H1 (cell line): ENCODE data around the gene NTN1. TPM values are rescaled to one million over a fixed set of nuclear protein-coding genes. Genes with fewer than 3 reads are reported as not detected.

Experiments
- CTCF ChIA-PET: fragments of 300-600 bp; sonication (Branson Sonifier 250); formaldehyde crosslinking; loops from one replicate; lab custom pipeline; 2021; ENCODE audit not compliant: partially characterized antibody; lab: Charles Lee
- POLR2A ChIA-PET: fragments of 300-600 bp; sonication (Branson Sonifier 250); formaldehyde crosslinking; loops from one replicate; lab custom pipeline; 2021; ENCODE audit warnings: inconsistent platforms; ENCODE audit not compliant: partially characterized antibody; lab: Charles Lee
- DNase-seq, 2 experiments: peaks; one replicate each; pipeline versions ENCODE4 v3.0.0 to v3.0.0-alpha.2; 2010 to 2022; ENCODE audit warnings: low spot score in 2 of 2, low read depth in 1 of 2, mixed read lengths in 1 of 2
- FAIRE-seq: peaks from 2 replicates; lab custom pipeline; 2011; peaks lifted over from hg19 to GRCh38; lab: Jason Lieb, UNC
- H2AFZ ChIP-seq: 2 replicates; pipeline ENCODE4 v1.8.1; 2012; ENCODE audit warnings: low read length, inconsistent platforms
- H2AK5ac ChIP-seq: 2 replicates; pipeline ENCODE4 v1.6.1; 2013; ENCODE audit warnings: low read depth, low read length
- H2BK120ac ChIP-seq: replicated peaks from 2 replicates; pipeline ENCODE3; 2013; ENCODE audit warnings: low read depth, low read length, inconsistent platforms
- H2BK12ac ChIP-seq: 2 replicates; pipeline ENCODE4 v1.6.1; 2013; ENCODE audit warnings: low read depth, low read length
- H2BK15ac ChIP-seq: 2 replicates; pipeline ENCODE4 v1.6.1; 2013; ENCODE audit warnings: low read length
- H2BK20ac ChIP-seq: 2 replicates; pipeline ENCODE4 v1.6.1; 2013; ENCODE audit warnings: low read length
- H2BK5ac ChIP-seq: 2 replicates; pipeline ENCODE4 v1.6.1; 2013; ENCODE audit warnings: low read depth, low read length
- H3K14ac ChIP-seq: 2 replicates; pipeline ENCODE4 v1.6.1; 2013; ENCODE audit warnings: inconsistent platforms; ENCODE audit not compliant: insufficient read length
- H3K18ac ChIP-seq: 2 replicates; pipeline ENCODE4 v1.6.1; 2013; ENCODE audit warnings: low read length; ENCODE audit errors: extremely low read depth
- H3K23ac ChIP-seq: 2 replicates; pipeline ENCODE4 v1.6.1; 2013; ENCODE audit warnings: inconsistent platforms; ENCODE audit not compliant: insufficient read length
- H3K23me2 ChIP-seq: 2 replicates; pipeline ENCODE4 v1.6.1; 2013; ENCODE audit warnings: low read depth, low read length
- H3K27ac ChIP-seq: 2 replicates; pipeline ENCODE4 v1.6.1; 2011; ENCODE audit warnings: low read depth, low read length, inconsistent platforms
- H3K27me3 ChIP-seq, 4 experiments: replicated peaks in 1 of 4; 1 replicate in 1 of 4; 2 replicates in 3 of 4; pipeline versions ENCODE4 v1.6.1 to v1.8.1; 2011 to 2013; ENCODE audit warnings: low read length in 3 of 4, mild to moderate bottlenecking in 3 of 4, inconsistent platforms in 2 of 4, mixed read lengths in 2 of 4, moderate library complexity in 1 of 4; ENCODE audit not compliant: control insufficient read depth in 3 of 4, insufficient read depth in 3 of 4; ENCODE audit errors: extremely low read depth in 1 of 4
- H3K36me3 ChIP-seq, 4 experiments: 2 replicates each; pipeline versions ENCODE4 v1.6.1 to v1.8.1; 2011 to 2013; ENCODE audit warnings: mild to moderate bottlenecking in 4 of 4, low read length in 3 of 4, moderate library complexity in 2 of 4, control low read depth in 1 of 4, inconsistent platforms in 1 of 4; ENCODE audit not compliant: insufficient read depth in 4 of 4, control insufficient read depth in 2 of 4
- H3K4ac ChIP-seq: replicated peaks from 2 replicates; pipeline ENCODE3; 2013; ENCODE audit warnings: low read length, low read depth, mixed read lengths, inconsistent platforms; ENCODE audit not compliant: insufficient read length
- H3K4me1 ChIP-seq, 4 experiments: replicated peaks in 1 of 4; 1 replicate in 1 of 4; 2 replicates in 3 of 4; pipeline versions ENCODE4 v1.6.1 to v1.8.1; 2011 to 2013; ENCODE audit warnings: low read length in 3 of 4, inconsistent platforms in 2 of 4, mixed read lengths in 1 of 4; ENCODE audit not compliant: insufficient read depth in 4 of 4, control insufficient read depth in 3 of 4
- H3K4me2 ChIP-seq, 2 experiments: 2 replicates each; pipeline versions ENCODE4 v1.6.1 to v1.8.1; 2011 to 2013; ENCODE audit warnings: low read depth in 2 of 2, low read length in 2 of 2, control low read depth in 1 of 2, inconsistent platforms in 1 of 2, mild to moderate bottlenecking in 1 of 2; ENCODE audit not compliant: insufficient read depth in 1 of 2
- H3K4me3 ChIP-seq, 4 experiments: fragments of 200-600, 300-600 bp in 1 of 4; sonication (generic), shearing (Covaris generic), sonication (Bioruptor Twin) in 1 of 4; 2 replicates each; pipeline versions ENCODE4 v1.5.1 to v1.8.1; 2011 to 2016; ENCODE audit warnings: low read length in 4 of 4, low read depth in 3 of 4, control low read depth in 2 of 4, inconsistent platforms in 2 of 4, mild to moderate bottlenecking in 2 of 4, mixed read lengths in 1 of 4, moderate library complexity in 1 of 4; ENCODE audit not compliant: insufficient read depth in 2 of 4; ENCODE audit errors: extremely low read depth in 1 of 4
- H3K56ac ChIP-seq: replicated peaks from 2 replicates; pipeline ENCODE3; 2013; ENCODE audit warnings: low read depth, mild to moderate bottlenecking, mixed read lengths, low read length, inconsistent platforms; ENCODE audit not compliant: insufficient read length
- H3K79me1 ChIP-seq: 2 replicates; pipeline ENCODE4 v1.6.1; 2013; ENCODE audit warnings: low read depth, low read length, control low read depth
- H3K79me2 ChIP-seq, 2 experiments: 2 replicates each; pipeline versions ENCODE4 v1.6.1 to v1.8.1; 2012 to 2013; ENCODE audit warnings: low read length in 2 of 2, mild to moderate bottlenecking in 2 of 2, inconsistent platforms in 1 of 2; ENCODE audit not compliant: insufficient read depth in 2 of 2, control insufficient read depth in 1 of 2
- H3K9ac ChIP-seq, 4 experiments: replicated peaks in 1 of 4; 1 replicate in 1 of 4; 2 replicates in 3 of 4; pipeline versions ENCODE4 v1.6.1 to v1.8.1; 2011 to 2013; ENCODE audit warnings: low read depth in 3 of 4, low read length in 3 of 4, control low read depth in 2 of 4, mild to moderate bottlenecking in 2 of 4, moderate library complexity in 2 of 4, inconsistent platforms in 1 of 4; ENCODE audit errors: extremely low read depth in 1 of 4
- H3K9me3 ChIP-seq, 2 experiments: 2 replicates each; pipeline versions ENCODE4 v1.6.1 to v1.8.1; 2012 to 2013; ENCODE audit warnings: mild to moderate bottlenecking in 2 of 2, moderate library complexity in 2 of 2, control low read depth in 1 of 2, inconsistent platforms in 1 of 2, low read depth in 1 of 2, low read length in 1 of 2, mixed read lengths in 1 of 2; ENCODE audit not compliant: insufficient read depth in 2 of 2
- H4K20me1 ChIP-seq, 2 experiments: replicated peaks in 1 of 2; 2 replicates each; pipeline versions ENCODE3 to v1.8.1; 2011 to 2013; ENCODE audit warnings: inconsistent platforms in 2 of 2, low read length in 2 of 2, mild to moderate bottlenecking in 1 of 2; ENCODE audit not compliant: insufficient read depth in 2 of 2, control insufficient read depth in 1 of 2
- H4K5ac ChIP-seq: 2 replicates; pipeline ENCODE4 v1.6.1; 2013; ENCODE audit warnings: low read length, low read depth, mixed read lengths, inconsistent platforms; ENCODE audit not compliant: insufficient read length
- H4K8ac ChIP-seq: 2 replicates; pipeline ENCODE4 v1.8.0; 2013; ENCODE audit warnings: mild to moderate bottlenecking, moderate library complexity, low read length, inconsistent platforms; ENCODE audit not compliant: insufficient read depth; ENCODE audit errors: extremely low read depth
- H4K91ac ChIP-seq: replicated peaks from 2 replicates; pipeline ENCODE3; 2013; ENCODE audit warnings: low read length, mixed read lengths, inconsistent platforms; ENCODE audit not compliant: insufficient read length
- CBX8 ChIP-seq: fragments of 300-800, 300-1000 bp; sonication (generic); IDR thresholded peaks from 2 replicates; pipeline ENCODE4 v1.7.1; 2016; ENCODE audit warnings: low read depth, low read length, borderline replicate concordance
- CREB1 ChIP-seq: IDR thresholded peaks from 2 replicates; pipeline ENCODE4 v1.6.1; 2012; ENCODE audit warnings: inconsistent platforms
- JUN ChIP-seq: IDR thresholded peaks from 2 replicates; pipeline ENCODE4 v1.6.1; 2011; ENCODE audit warnings: low read depth, mild to moderate bottlenecking, improper control_type of control experiment, low read length
- POLR2A ChIP-seq, 2 experiments: IDR thresholded peaks; 1 replicate in 1 of 2; 2 replicates in 1 of 2; pipeline ENCODE4 v1.6.1; 2011; ENCODE audit warnings: low read depth in 2 of 2, low read length in 2 of 2, mild to moderate bottlenecking in 2 of 2; ENCODE audit errors: control extremely low read depth in 1 of 2
- RBBP5 ChIP-seq: IDR thresholded peaks from 2 replicates; pipeline ENCODE4 v1.7.1; 2012; ENCODE audit warnings: low read depth, mild to moderate bottlenecking, inconsistent platforms, low read length, moderate library complexity, borderline replicate concordance
- RNF2 ChIP-seq: fragments of 200-900, 300-1000 bp; sonication (generic); IDR thresholded peaks from 2 replicates; pipeline ENCODE4 v1.7.1; 2016; ENCODE audit warnings: borderline replicate concordance, low read depth, mild to moderate bottlenecking, antibody characterized with exemption, low read length; ENCODE audit not compliant: poor library complexity, severe bottlenecking; ENCODE audit errors: missing control alignments
- SAP30 ChIP-seq: fragments of 300-600 bp; sonication (generic); IDR thresholded peaks from 2 replicates; pipeline ENCODE4 v1.7.1; 2012; ENCODE audit warnings: low read length, moderate library complexity, mild to moderate bottlenecking, inconsistent platforms; ENCODE audit not compliant: insufficient read depth, insufficient replicate concordance
- SIN3A ChIP-seq, 2 experiments: IDR thresholded peaks in 1 of 2; conservative IDR thresholded peaks in 1 of 2; 2 replicates each; pipeline ENCODE4 v1.6.1; 2011 to 2012; ENCODE audit warnings: low read length in 2 of 2, improper control_type of control experiment in 1 of 2, low read depth in 1 of 2, mild to moderate bottlenecking in 1 of 2
- SP1 ChIP-seq: IDR thresholded peaks from 2 replicates; pipeline ENCODE4 v1.6.1; 2011; ENCODE audit warnings: low read depth, low read length
- SUZ12 ChIP-seq: fragments of 200-600 bp; sonication (generic); IDR thresholded peaks from 2 replicates; pipeline ENCODE4 v1.6.1; 2012; ENCODE audit warnings: mild to moderate bottlenecking, inconsistent platforms, low read length, moderate library complexity, mixed read lengths
- TCF12 ChIP-seq: IDR thresholded peaks from 2 replicates; pipeline ENCODE4 v1.6.1; 2011; ENCODE audit warnings: low read depth, mild to moderate bottlenecking, low read length
- TEAD4 ChIP-seq: IDR thresholded peaks from 2 replicates; pipeline ENCODE4 v1.6.1; 2012; ENCODE audit warnings: low read depth, low read length, inconsistent platforms, mixed read lengths
- YY1 ChIP-seq: IDR thresholded peaks from 2 replicates; pipeline ENCODE4 v1.6.1; 2011; ENCODE audit warnings: low read depth, mild to moderate bottlenecking, low read length
- WGBS, 2 experiments: shearing (Covaris generic) in 1 of 2; methylation state at CpG; one replicate each; pipeline versions ENCODE4 v1.1.6 to v1.1.7; 2013 to 2015; ENCODE audit warnings: low lambda C conversion rate in 2 of 2, mixed read lengths in 2 of 2, inconsistent platforms in 1 of 2, low coverage in 1 of 2, missing lambda C conversion rate in 1 of 2; ENCODE audit not compliant: insufficient replicate concordance in 2 of 2, insufficient coverage in 1 of 2, insufficient read length in 1 of 2; ENCODE audit errors: extremely low coverage in 1 of 2, missing lambda C conversion rate in 1 of 2; 5-methylcytosine and 5-hydroxymethylcytosine counted together
- polyA plus RNA-seq, 7 experiments: library from polyadenylated mRNA; depleted of rRNA in 3 of 7; stranded (reverse) in 5 of 7; unstranded in 2 of 7; fragments of >200 nt in 5 of 7; fragments of 200-250 nt in 2 of 7; gene quantifications; 1 replicate in 5 of 7; 2 replicates in 1 of 7; 4 replicates in 1 of 7; pipeline versions ENCODE4 v1.2.1 to v1.2.3, GENCODE V29; 2011 to 2013; ENCODE audit warnings: missing spikeins in 2 of 7, mixed read lengths in 2 of 7
- total RNA-seq: library from RNA; stranded (reverse); fragmentation: NEBNext Ultra II Directional; extraction: Animal tissue kit (Norgen Biotek cat#: 25700); gene quantifications from 2 replicates; pipeline ENCODE4 v1.2.1, GENCODE V29; 2021
- TF ChIP-seq, protein P1 (sequence below): IDR thresholded peaks from 2 replicates; pipeline ENCODE4 v1.6.1; 2012; ENCODE audit warnings: inconsistent platforms

NTN1 gene
- total and polyA plus RNA-seq, 2 of the 8 experiments (the other 6 are each of a cell fraction or from before 2014, with no cell fraction given): 2.0 to 2.3 TPM

DNA sequence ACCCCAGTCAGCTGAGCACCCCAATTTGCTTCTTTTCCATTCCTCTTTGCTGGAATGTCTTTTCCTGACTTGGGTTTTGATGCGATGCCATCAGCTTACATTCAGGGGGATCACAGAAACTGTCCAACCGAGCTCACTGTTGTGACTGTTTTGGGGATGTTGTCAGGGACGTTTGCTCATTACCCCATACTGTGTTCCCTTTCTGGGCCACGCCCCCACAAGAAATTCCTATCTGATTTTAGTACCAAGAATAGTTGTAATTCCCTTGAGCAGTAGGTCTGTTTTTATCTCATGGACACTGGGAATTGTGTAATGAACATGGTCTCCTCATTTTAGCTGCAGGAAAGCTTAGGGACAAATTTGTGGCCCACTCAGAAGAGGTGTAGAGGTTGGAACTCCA lies 2.6 kb upstream of the NTN1 start:
- no peak overlapping the region for H3K4ac ChIP-seq
- H2BK5ac ChIP-seq: no peak overlapping the region
- peaks cover 8 to 27% (median 13%) of the 10 kb centered on the region in 4 experiments for H3K4me1 ChIP-seq
- H3K27me3 ChIP-seq: peaks cover 39 to 72% (median 58%) of the 10 kb centered on the region in 4 experiments
- H3K23me2 ChIP-seq: peaks cover 18% of the 10 kb centered on the region; the same call in 1 of the 2 replicates
- no peak overlapping the region for H4K91ac ChIP-seq
- no peak overlapping the region for H3K14ac ChIP-seq
- 72% methylated on average over 4 of the region's 4 CpGs; no CpG with 5 or more reads in 1 of the 2 experiments for WGBS, 2 experiments
- no peak overlapping the region for H3K4me2 ChIP-seq
- ChIA-PET CTCF (interaction anchor here (0.6 to 4.5 kb wide), 3 partner anchors 15 to 173 kb away, joined by 3 to 38 read pairs (median 35); no protein-coding TSS in a partner anchor), POLR2A (interaction anchor here (0.6 to 1.3 kb wide), 3 partner anchors 15 to 115 kb away, joined by 3 to 5 read pairs (median 3); no protein-coding TSS in a partner anchor)
- no peak overlapping the region for H2BK12ac ChIP-seq
- no peak overlapping the region for H3K23ac ChIP-seq
- no peak overlapping the region for H3K4me3 ChIP-seq
- no peak for DNase-seq
- no peak overlapping the region for H3K9ac ChIP-seq
- H4K5ac ChIP-seq: no peak overlapping the region
- peaks cover 0 to 7% of the 10 kb centered on the region in 2 experiments for H4K20me1 ChIP-seq
- H3K79me2 ChIP-seq: no peaks in the 10 kb centered on the region
- H2BK15ac ChIP-seq: no peak overlapping the region
- no peak overlapping the region for H2AFZ ChIP-seq
- H4K8ac ChIP-seq: no peak overlapping the region
- H3K79me1 ChIP-seq: no peaks in the 10 kb centered on the region
- no peak overlapping the region for H3K18ac ChIP-seq
- H2BK20ac ChIP-seq: no peak overlapping the region
- no peaks in the 10 kb centered on the region for H3K9me3 ChIP-seq
- no peak for FAIRE-seq
- H3K56ac ChIP-seq: no peak overlapping the region
- H3K36me3 ChIP-seq: peaks cover 0 to 16% (median 0%) of the 10 kb centered on the region in 4 experiments; a peak in 1 of 8 replicates
- H2AK5ac ChIP-seq: no peak overlapping the region
- TF ChIP-seq, protein P1, sequence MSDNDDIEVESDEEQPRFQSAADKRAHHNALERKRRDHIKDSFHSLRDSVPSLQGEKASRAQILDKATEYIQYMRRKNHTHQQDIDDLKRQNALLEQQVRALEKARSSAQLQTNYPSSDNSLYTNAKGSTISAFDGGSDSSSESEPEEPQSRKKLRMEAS: no peak
- TF ChIP-seq JUN (no peak), POLR2A (IDR thresholded peaks at IDR 0.05; ENCODE audit: control extremely low read depth in 1 of 2, low read depth in 2 of 2, low read length in 2 of 2) (no peak), RNF2 (no peak), TCF12 (no peak), CREB1 (no peak), CBX8 (no peak), RBBP5 (no peak), YY1 (no peak), SUZ12 (no peak), SAP30 (no peak), SIN3A (conservative IDR thresholded peaks at IDR 0.05 in 1 of 2, IDR thresholded peaks at IDR 0.05 in 1 of 2; ENCODE audit: low read depth in 1 of 2, low read length in 2 of 2) (no peak), SP1 (no peak), TEAD4 (no peak)
- TF ChIP-seq, all 59 proteins: peak for 0
- H3K27ac ChIP-seq: no peak overlapping the region
- no peak overlapping the region for H2BK120ac ChIP-seq
